GM19467 (cell line): ENCODE measurements around the gene CIITA.
"Not testable (repeated sequence)": the region's sequence is repeated elsewhere in the genome, so short reads cannot be mapped to it uniquely, and the experiment has no call there.

ENCODE experiments used
- ATAC-seq: cut with Tn5 transposase; IDR thresholded peaks from one replicate; pipeline ENCODE4 v1.9.1; 2021; ENCODE audit warnings: mild to moderate bottlenecking, moderate library complexity; ENCODE audit not compliant: unreplicated experiment

Gene CIITA

GRCh38 chr16:10935226-10935915, 58.4 kb downstream of the CIITA start:
- no peak for ATAC-seq

- no peak for ATAC-seq
Measured at GRCh38 chr16:10936272-10936984, 59.4 kb downstream of the CIITA start.

GRCh38 chr16:10937068-10937859, 60.3 kb downstream of the CIITA start:
- ATAC-seq: no peak

GRCh38 chr16:10938321-10938720, 61.3 kb downstream of the CIITA start:
- ATAC-seq: no peak

GRCh38 chr16:10938796-10939648, 62.0 kb downstream of the CIITA start:
- ATAC-seq: no peak

GRCh38 chr16:10939649-10940234, 62.7 kb downstream of the CIITA start:
- no peak for ATAC-seq

- no peak for ATAC-seq
Measured at GRCh38 chr16:10940501-10941079, 63.6 kb downstream of the CIITA start.

- no peak for ATAC-seq
Measured at GRCh38 chr16:10941127-10941933, 64.3 kb downstream of the CIITA start.

- ATAC-seq: not testable (repeated sequence)
Measured at GRCh38 chr16:10941935-10942351, 64.9 kb downstream of the CIITA start.

GRCh38 chr16:10942352-10943063, 65.5 kb downstream of the CIITA start, which contains the start of gene DEXI:
Gene DEXI, minus strand, starts transcription at chr16:10942468. Its CDS starts 463 bp downstream, at chr16:10942005.
- peak; percentile 49 for ATAC-seq

- ATAC-seq: no peak
Measured at GRCh38 chr16:10943064-10943353, 66.0 kb downstream of the CIITA start.

GRCh38 chr16:10944249-10945064, 67.5 kb downstream of the CIITA start, which contains the start of gene CLEC16A:
Gene CLEC16A, plus strand, starts transcription at chr16:10944564. Its CDS starts 154 bp downstream, at chr16:10944718.
- ATAC-seq: peak; percentile 65

GRCh38 chr16:10945065-10945787, 68.2 kb downstream of the CIITA start:
- ATAC-seq: no peak

- ATAC-seq: no peak
Measured at GRCh38 chr16:10946308-10946707, 69.3 kb downstream of the CIITA start.

GRCh38 chr16:10947211-10947787, 70.3 kb downstream of the CIITA start:
- no peak for ATAC-seq

GRCh38 chr16:10949424-10949970, 72.5 kb downstream of the CIITA start:
- peak; percentile 66 for ATAC-seq
